RWPE2 (cell line): Measurements from ENCODE around the gene TGFBR1.

ENCODE experiments used
- ATAC-seq: fragments of 200-7000 bp; cut with Tn5 transposase; 3 replicates; pipeline ENCODE4 v1.9.1; 2021; ENCODE audit warnings: low read depth
- DNase-seq: peaks from one replicate; pipeline ENCODE4 v3.0.0-alpha.2; 2020; ENCODE audit warnings: low spot score
- H3K27ac ChIP-seq: fragments of 450-650 bp; 2 replicates; pipeline ENCODE4 v1.5.1; 2017; ENCODE audit warnings: mild to moderate bottlenecking; ENCODE audit not compliant: poor library complexity, severe bottlenecking
- H3K27me3 ChIP-seq: fragments of 250-450 bp; sonication (Bioruptor Pico); 2 replicates; pipeline ENCODE4 v1.5.1; 2021; ENCODE audit warnings: mild to moderate bottlenecking, moderate library complexity; ENCODE audit not compliant: insufficient read depth, poor library complexity, severe bottlenecking
- H3K36me3 ChIP-seq: fragments of 250-450 bp; sonication (Bioruptor Pico); 2 replicates; pipeline ENCODE4 v1.5.1; 2020; ENCODE audit warnings: low read depth, mild to moderate bottlenecking, moderate library complexity
- H3K4me1 ChIP-seq: fragments of 250-450 bp; sonication (Bioruptor Pico); 2 replicates; pipeline ENCODE4 v1.5.1; 2021; ENCODE audit warnings: mild to moderate bottlenecking, moderate library complexity; ENCODE audit not compliant: insufficient read depth, poor library complexity, severe bottlenecking
- H3K4me3 ChIP-seq: fragments of 250-450 bp; sonication (Bioruptor Pico); 2 replicates; pipeline ENCODE4 v1.5.1; 2021; ENCODE audit warnings: mild to moderate bottlenecking, moderate library complexity; ENCODE audit not compliant: severe bottlenecking
- H3K9me3 ChIP-seq: fragments of 250-450 bp; sonication (Bioruptor Pico); 2 replicates; pipeline ENCODE4 v1.5.1; 2021; ENCODE audit warnings: mild to moderate bottlenecking, moderate library complexity; ENCODE audit not compliant: severe bottlenecking
- TF ChIP-seq, protein P1 (sequence below): fragments of 450-650 bp; IDR thresholded peaks from one replicate; pipeline ENCODE4 v1.5.1; 2017; ENCODE audit warnings: mild to moderate bottlenecking, moderate library complexity; ENCODE audit not compliant: poor library complexity, severe bottlenecking

Gene TGFBR1

DNA sequence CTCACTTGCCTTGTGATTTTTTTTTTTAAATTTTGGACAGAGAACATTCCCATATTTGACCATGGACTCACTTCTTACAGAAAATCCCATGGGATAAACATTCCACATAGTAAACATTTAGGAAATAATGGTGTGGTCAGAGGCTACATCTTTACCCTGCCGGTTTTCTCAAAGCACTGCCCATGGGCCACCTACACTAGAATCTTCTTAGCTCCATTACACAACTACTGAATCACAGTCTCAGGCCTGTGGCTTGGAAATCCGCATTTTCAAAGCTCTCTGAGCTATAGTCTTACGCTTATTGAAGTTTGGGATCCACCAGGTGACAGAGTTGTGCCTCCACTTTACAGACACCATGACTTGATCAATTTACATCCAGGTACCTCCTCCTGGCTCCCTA lies 77.4 kb downstream of the TGFBR1 start:
- H3K9me3 ChIP-seq = no peaks in the 10 kb centered on the region
- peaks cover 2% of the 10 kb centered on the region for H3K27me3 ChIP-seq
- no peak for ATAC-seq
- no peak overlapping the region for H3K4me3 ChIP-seq
- no peaks in the 10 kb centered on the region for H3K36me3 ChIP-seq
- H3K27ac ChIP-seq = no peak overlapping the region
- DNase-seq = no peak
- no peaks in the 10 kb centered on the region for H3K4me1 ChIP-seq
- TF ChIP-seq, protein P1, sequence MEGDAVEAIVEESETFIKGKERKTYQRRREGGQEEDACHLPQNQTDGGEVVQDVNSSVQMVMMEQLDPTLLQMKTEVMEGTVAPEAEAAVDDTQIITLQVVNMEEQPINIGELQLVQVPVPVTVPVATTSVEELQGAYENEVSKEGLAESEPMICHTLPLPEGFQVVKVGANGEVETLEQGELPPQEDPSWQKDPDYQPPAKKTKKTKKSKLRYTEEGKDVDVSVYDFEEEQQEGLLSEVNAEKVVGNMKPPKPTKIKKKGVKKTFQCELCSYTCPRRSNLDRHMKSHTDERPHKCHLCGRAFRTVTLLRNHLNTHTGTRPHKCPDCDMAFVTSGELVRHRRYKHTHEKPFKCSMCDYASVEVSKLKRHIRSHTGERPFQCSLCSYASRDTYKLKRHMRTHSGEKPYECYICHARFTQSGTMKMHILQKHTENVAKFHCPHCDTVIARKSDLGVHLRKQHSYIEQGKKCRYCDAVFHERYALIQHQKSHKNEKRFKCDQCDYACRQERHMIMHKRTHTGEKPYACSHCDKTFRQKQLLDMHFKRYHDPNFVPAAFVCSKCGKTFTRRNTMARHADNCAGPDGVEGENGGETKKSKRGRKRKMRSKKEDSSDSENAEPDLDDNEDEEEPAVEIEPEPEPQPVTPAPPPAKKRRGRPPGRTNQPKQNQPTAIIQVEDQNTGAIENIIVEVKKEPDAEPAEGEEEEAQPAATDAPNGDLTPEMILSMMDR = no peak

DNA sequence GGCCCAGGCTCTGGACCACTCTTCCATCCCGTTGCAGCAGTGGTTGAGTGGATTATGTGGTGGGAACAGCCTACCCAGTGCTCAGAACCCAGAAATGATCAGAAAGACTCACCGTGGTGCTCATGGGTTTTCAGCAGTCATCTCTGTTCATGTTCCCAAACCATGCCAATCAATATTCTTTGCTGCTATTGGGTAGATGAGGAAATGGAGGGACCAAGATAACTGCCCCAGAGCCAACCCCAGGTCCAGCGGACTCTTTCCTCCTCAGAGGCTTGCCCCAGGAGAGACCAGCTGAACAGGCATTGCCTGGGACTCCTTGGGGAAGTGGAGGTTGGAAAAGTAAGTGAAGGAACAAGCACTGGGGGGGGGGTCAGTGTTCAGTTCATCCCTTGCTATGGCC lies 78.7 kb downstream of the TGFBR1 start:
- TF ChIP-seq, protein P1 = no peak
- Histone ChIP-seq H3K27ac (no peak overlapping the region), H3K36me3 (no peaks in the 10 kb centered on the region), H3K4me3 (no peak overlapping the region), H3K9me3 (no peaks in the 10 kb centered on the region), H3K27me3 (peaks cover 6% of the 10 kb centered on the region), H3K4me1 (no peaks in the 10 kb centered on the region)
- DNase-seq = no peak
- no peak for ATAC-seq

DNA sequence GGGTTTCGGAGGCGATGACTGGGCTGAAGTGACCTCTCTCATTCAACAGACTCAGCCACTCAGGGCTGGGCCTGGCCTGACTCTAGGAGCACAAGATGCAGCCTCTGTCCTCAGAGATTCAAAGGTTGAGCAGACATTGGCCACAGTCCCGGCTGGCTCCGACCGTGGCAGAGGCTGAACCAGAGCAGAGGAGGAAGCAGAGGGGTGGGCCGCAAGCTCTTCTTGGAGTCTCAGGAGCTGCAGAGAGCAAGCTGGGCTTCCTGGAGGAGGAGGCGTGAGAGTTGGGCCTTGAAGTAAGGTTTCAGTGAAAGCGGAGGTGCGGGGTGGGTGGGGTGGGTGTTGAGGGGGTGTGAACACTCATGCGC lies 79.2 kb downstream of the TGFBR1 start:
- DNase-seq (no peak), ATAC-seq (no peak)
- Histone ChIP-seq H3K27me3 (peaks cover 6% of the 10 kb centered on the region), H3K4me1 (no peaks in the 10 kb centered on the region), H3K9me3 (no peaks in the 10 kb centered on the region), H3K27ac (no peak overlapping the region), H3K4me3 (no peak overlapping the region), H3K36me3 (no peaks in the 10 kb centered on the region)
- TF ChIP-seq, protein P1 = no peak

GRCh38 chr9:99184475-99185347 lies 79.8 kb downstream of the TGFBR1 start:
- DNase-seq = no peak
- H3K4me1 ChIP-seq = no peaks in the 10 kb centered on the region
- ATAC-seq = peak; percentile 89
- no peak overlapping the region for H3K4me3 ChIP-seq
- no peak overlapping the region for H3K27ac ChIP-seq
- H3K27me3 ChIP-seq = peaks cover 6% of the 10 kb centered on the region
- no peaks in the 10 kb centered on the region for H3K36me3 ChIP-seq
- no peaks in the 10 kb centered on the region for H3K9me3 ChIP-seq
- TF ChIP-seq, protein P1 = peak; percentile 92

DNA sequence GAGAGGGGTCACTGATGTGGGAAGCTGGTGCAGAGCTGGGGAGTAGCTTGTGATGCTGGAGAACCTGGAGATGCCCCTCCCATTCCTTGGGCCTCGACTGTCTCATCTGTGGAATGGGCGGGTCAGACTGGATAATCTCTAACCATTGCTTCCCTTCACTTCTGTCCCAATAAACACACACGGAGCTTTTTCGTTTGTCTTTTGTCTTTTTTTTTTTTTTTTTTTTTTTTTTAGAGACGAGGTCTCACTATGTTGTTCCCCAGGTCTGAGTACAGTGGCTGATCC lies 80.4 kb downstream of the TGFBR1 start:
- TF ChIP-seq, protein P1 = no peak
- Histone ChIP-seq H3K36me3 (no peaks in the 10 kb centered on the region), H3K27me3 (peaks cover 6% of the 10 kb centered on the region), H3K4me1 (no peaks in the 10 kb centered on the region), H3K4me3 (no peak overlapping the region), H3K9me3 (no peaks in the 10 kb centered on the region), H3K27ac (no peak overlapping the region)
- no peak for ATAC-seq
- DNase-seq = no peak
